ENCODE measurements around the gene LIX1L. TPM values are rescaled to one million over a fixed set of nuclear protein-coding genes. Genes with fewer than 3 reads are reported as not detected.

LIX1L gene
- total RNA-seq, 6 experiments from 2014 or later: 10.6 to 11.9 (median 11.0) TPM

GRCh38 chr1:145918992-145919939, 38.6 kb downstream of the LIX1L start:
- ATAC-seq: peak; percentile 71 to 75 (median 74)
- H3K4me3 ChIP-seq: peak overlapping the region; percentile 88 to 95 (median 92)
- intact Hi-C loops (cut with DNase I): no loop called here
- H3K4me1 ChIP-seq: peaks cover 0 to 15% (median 6%) of the 10 kb centered on the region in 4 donors
- WGBS (ENCODE audit: insufficient coverage, low coverage, low lambda C conversion rate, missing lambda C conversion rate): 1% methylated on average over 25 of the region's 33 CpGs
- peak; percentile 84 to 89 (median 88) for DNase-seq
- H3K9me3 ChIP-seq: no peaks in the 10 kb centered on the region
- peak overlapping the region; percentile 73 to 91 (median 85) for H3K27ac ChIP-seq
- no peaks in the 10 kb centered on the region for H3K27me3 ChIP-seq
- peaks cover 0 to 21% (median 7%) of the 10 kb centered on the region in 4 donors for H3K36me3 ChIP-seq
- TF ChIP-seq POLR2A (IDR thresholded peaks at IDR 0.05) (no peak), CTCF (IDR thresholded peaks at IDR 0.05) (no peak)

DNA sequence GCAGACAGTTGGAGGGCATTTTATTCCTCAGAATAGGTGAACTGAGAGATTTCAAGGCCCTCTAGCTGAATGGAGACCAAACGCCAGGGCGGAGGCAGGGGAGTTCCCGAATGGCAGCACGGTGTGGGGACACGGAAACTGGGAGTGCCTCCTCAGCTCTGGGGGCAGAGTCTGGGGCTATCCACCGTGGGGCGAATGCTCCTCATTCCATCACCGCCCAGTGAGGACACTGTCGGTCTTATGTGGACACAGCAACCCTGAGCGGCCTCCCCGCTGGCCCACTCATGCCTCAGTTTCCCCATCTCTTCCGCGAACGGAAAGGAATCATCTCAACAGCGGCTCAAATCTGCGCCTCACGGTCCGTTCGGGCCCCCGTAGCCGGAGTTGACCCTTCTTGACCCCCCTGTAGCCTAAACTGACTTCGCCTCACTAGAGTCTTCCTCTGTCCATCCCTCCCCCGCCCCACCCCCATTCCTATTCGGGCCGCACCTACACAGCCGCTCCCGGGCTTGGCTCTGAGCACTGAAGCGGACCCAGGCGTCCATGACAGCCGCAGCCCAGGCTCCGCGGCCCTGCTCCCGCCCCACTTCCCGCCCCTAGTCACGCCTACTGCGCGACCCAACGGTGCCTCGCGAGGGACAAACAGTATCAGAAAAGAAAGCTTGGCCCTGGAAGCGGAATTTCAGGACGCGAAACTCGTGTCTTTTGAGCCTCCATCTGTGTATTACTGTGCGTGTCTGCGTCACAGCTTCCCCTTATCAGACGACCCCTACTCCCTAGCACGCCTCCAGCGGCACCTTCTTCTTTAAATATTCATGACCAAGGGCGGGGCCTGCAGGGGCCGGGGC, 39.4 kb downstream of the LIX1L start, which contains the start of gene PEX11B:
TSS of gene PEX11B (minus strand) at position 574 of the 848 bp plus-strand sequence. CDS start at position 545, 29 bp downstream.
- H3K27me3 ChIP-seq: no peaks in the 10 kb centered on the region
- peak within 1 kb of the TSS; percentile 73 to 91 (median 85) for H3K27ac ChIP-seq
- peaks cover 0 to 15% (median 6%) of the 10 kb centered on the region in 4 donors for H3K4me1 ChIP-seq
- H3K4me3 ChIP-seq: peak within 1 kb of the TSS; percentile 88 to 95 (median 92)
- H3K36me3 ChIP-seq: peaks cover 0 to 18% (median 10%) of the 10 kb centered on the region in 4 donors
- 0% methylated on average over 18 of the region's 51 CpGs for WGBS (ENCODE audit: insufficient coverage, low coverage, low lambda C conversion rate, missing lambda C conversion rate)
- intact Hi-C loops (cut with DNase I): no loop called here
- TF ChIP-seq POLR2A (IDR thresholded peaks at IDR 0.05): peak; percentile 35
- TF ChIP-seq CTCF (IDR thresholded peaks at IDR 0.05): no peak
- H3K9me3 ChIP-seq: no peaks in the 10 kb centered on the region
- DNase-seq (peak; percentile 89 to 91 (median 91)), ATAC-seq (peak; percentile 92 to 95 (median 93))

DNA sequence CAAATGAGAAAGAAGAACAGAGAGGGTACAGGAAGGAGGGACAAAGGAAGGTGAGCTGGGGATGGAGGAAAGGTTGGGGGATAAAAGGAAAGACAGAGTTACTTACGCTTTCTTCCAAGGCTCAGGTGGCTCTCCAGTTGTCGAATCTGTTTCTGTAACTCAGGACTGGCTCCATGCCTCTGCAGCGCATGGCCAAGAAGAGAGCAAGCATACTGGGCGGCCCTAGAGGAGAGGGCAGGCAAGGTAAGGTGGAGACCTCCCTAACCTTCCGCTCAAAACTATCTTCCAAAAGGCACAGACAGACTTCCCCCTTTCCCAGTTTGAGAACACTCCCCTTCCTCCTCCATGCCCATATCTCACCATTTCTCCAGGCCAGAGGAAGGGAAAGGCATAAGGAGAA, 40.2 kb downstream of the LIX1L start:
- Histone ChIP-seq H3K4me3 (peak overlapping the region; percentile 88 to 95 (median 92)), H3K27ac (peak overlapping the region in 2 of 3 donors; percentile 73 to 91), H3K36me3 (peaks cover 0 to 23% (median 10%) of the 10 kb centered on the region in 4 donors), H3K9me3 (no peaks in the 10 kb centered on the region), H3K4me1 (peaks cover 0 to 15% (median 6%) of the 10 kb centered on the region in 4 donors), H3K27me3 (no peaks in the 10 kb centered on the region)
- intact Hi-C loops (cut with DNase I): no loop called here
- no peak for DNase-seq
- TF ChIP-seq CTCF (IDR thresholded peaks at IDR 0.05) (no peak), POLR2A (IDR thresholded peaks at IDR 0.05) (no peak)
- WGBS (ENCODE audit: insufficient coverage, low coverage, low lambda C conversion rate, missing lambda C conversion rate): 56% methylated on average over 5 of the region's 5 CpGs
- no peak for ATAC-seq

GRCh38 chr1:145916745-145917144, 41.1 kb downstream of the LIX1L start:
- Histone ChIP-seq H3K36me3 (peaks cover 0 to 32% (median 13%) of the 10 kb centered on the region in 4 donors), H3K27ac (no peak overlapping the region), H3K4me1 (peaks cover 0 to 15% (median 6%) of the 10 kb centered on the region in 4 donors), H3K27me3 (no peaks in the 10 kb centered on the region), H3K4me3 (no peak overlapping the region), H3K9me3 (no peaks in the 10 kb centered on the region)
- ATAC-seq: no peak
- no peak for TF ChIP-seq POLR2A (IDR thresholded peaks at IDR 0.05)
- no peak for TF ChIP-seq CTCF (IDR thresholded peaks at IDR 0.05)
- no peak for DNase-seq
- intact Hi-C loops (cut with DNase I): no loop called here
- WGBS (ENCODE audit: insufficient coverage, low coverage, low lambda C conversion rate, missing lambda C conversion rate): 78% methylated on average over 5 of the region's 5 CpGs

Data from right lobe of liver (tissue), 6 donors.